Right lung (tissue), 5 donors: ENCODE results near the gene OR2V2. TPM values are rescaled to one million over a fixed set of nuclear protein-coding genes. Genes with fewer than 3 reads are reported as not detected.
"Not testable (repeated sequence)": the region's sequence is repeated elsewhere in the genome, so short reads cannot be mapped to it uniquely, and the experiment has no call there.

ENCODE experiments used
- DNase-seq, 2 donors: peaks; one replicate each; pipeline ENCODE4 v3.0.0-alpha.2; 2013
- polyA plus RNA-seq, 5 donors: library from polyadenylated mRNA; unstranded; fragments of 120-200 nt; gene quantifications; one replicate each; pipeline versions ENCODE4 v1.2.1 to v1.2.3, GENCODE V29; 2013; ENCODE audit warnings: inconsistent platforms in 1 of 5, low replicate concordance in 1 of 5; ENCODE audit not compliant: insufficient read length in 5 of 5, insufficient read depth in 1 of 5

Gene OR2V2
- polyA plus RNA-seq, 5 donors = 0.03 to 0.05 (median 0.04) TPM; not detected in 1

DNA sequence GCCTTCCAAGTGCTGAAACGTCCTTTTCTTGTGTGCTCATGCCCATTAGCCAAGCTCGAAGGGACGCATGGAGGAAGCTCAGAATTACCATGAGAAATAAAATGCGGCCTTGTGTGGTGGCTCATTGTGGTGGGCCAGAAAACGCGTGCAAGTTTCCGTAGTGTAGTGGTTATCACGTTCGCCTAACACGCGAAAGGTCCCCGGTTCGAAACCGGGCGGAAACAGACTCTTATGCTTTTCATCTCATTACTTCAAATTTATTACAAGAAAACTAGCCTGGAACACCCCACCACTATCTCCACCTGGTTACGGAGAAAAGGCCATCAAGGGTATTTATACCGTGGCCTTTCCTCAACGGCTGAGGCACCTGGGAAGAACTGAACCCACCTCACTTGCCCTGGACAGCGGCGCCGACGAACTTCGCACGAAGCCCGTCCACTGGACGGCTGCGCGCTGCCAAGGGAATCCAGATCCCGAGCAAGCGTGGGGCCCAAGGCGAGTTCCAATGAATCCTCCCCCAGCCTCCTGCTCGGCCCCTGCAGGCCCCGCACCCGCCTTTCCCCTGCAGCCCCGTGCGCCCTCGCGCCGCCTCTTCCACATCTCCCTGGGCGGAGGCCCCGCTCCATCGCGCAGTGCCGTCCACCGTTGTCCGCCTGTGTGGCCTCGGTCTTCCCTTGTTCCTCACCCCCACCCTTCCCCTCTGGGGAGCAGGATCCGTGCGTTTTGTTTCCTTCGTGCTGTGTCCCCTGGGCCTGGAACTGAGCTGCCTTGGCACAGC is 22.3 kb downstream of the OR2V2 start:
- not testable (repeated sequence) for DNase-seq

DNA sequence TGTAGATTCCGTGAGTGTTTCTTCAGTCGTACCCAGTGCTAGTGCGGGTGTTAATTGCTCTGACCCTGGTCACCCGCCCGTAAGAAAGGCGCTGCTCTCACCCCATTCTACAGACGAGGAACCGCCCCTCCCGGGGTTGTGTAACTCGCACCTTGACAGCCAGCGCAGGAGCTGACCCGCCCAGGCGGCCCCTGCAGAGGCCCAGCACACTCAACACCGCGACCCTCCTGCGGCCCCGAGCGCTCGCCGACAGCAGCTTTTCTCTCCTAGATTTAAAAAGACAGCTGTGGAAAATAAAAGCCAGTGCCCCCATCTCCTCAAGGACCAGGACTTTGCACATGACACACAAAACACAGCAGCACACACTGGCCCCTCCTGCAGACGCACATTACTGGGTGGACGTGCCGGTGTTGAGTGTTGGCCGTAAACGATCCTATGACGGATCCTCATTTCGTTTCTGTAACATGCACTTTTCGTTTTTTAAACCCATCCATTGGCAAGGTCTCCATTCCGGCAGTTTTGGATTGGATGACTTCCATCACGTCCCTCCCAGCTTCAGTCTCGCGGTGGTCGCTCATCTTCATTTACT is 22.9 kb downstream of the OR2V2 start:
- no peak for DNase-seq

DNA sequence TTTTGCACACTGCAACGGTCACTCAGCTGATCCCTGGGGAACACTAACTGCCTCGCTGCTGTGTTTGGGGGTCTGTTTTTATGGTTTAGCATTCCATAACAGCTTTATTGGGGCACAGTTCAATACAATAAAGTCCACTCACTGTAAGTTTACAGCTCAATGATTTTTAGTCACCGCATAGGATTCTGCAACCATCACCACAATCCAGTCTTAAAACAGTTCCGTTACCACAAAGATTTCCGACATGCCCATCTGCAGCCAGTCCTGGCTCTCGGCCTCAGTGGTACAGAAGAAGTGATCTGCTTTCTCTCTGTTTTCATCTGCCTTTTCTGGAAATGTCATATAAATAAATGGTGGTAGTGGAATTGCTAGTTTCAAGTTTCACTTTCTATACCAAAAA is 23.6 kb downstream of the OR2V2 start:
- no peak for DNase-seq

DNA sequence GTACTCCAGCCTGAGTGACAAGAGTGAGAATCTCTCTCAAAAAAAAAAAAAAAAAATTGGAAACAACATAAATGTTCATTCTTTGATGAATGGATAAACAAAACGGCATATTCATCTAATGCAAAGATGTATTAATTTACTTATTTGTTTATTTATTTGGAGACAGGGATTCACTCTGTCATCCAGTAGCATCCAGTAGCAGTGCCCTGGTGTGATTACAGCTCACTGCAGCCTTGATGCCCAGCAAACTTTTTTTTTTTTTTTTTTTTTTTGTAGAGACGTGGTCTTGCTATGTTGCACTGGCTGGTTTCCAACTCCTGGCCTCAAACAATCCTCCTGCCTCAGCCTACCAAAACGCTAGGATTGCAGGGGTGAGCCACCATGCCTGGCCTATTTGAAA is 24.4 kb downstream of the OR2V2 start:
- no peak for DNase-seq

DNA sequence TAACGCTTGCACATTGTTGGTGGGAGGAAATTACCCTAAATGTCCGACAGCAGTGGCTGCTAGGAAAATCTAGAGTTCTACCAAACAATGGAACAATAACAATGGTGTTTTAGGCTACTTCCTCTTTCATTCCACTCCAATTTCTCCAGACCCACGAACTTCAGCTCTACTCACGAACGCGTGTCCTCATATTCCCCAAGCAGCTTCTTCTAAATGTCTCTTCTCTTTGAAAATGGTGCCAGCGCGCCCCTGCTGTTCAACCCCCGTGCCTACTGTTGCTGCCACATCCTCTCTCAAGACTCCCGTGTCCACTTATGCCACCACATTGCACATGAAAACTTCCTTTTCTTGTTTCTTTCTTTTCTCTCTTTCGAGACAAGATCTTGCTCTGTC is 25.6 kb downstream of the OR2V2 start:
- DNase-seq = no peak

DNA sequence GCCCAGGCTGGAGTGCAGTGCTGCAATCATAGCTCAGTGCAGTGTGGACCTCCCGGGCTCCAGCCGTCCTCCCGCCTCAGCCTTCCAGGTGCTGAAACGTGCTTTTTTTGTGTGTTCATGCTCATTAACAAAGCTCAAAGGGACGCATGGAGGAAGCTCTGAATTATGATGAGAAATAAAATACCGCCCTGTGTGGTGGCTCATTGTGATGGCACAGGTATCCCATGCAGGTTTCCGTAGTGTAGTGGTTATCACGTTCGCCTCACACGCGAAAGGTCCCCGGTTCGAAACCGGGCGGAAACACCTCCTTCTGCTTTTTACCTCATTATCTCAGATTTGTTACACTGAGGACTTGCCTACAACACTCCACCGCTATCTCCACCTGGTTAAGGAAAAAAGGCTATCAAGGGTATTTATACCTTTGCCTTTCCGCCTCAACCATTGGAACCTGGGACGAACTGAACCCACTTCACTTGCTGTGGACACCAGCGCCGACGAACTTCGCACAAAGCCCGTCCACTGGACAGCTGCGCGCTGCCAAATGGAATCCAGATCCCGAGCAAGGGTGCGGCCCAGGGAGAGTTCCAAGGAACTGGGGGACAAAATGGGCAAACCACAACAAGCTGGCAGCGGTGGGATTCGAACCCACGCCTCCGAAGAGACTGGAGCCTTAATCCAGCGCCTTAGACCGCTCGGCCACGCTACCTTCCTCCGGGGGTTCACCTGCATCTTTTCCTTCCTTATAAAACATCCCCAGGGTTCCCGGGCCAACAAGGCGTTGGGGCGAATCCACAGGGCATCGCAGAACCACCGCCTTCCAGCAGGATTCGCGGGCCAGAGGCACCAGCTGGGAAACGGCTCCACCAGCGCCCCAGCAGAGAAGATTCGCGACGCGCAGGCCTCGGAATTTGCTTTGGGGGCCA is 26.3 kb downstream of the OR2V2 start:
- DNase-seq = no peak

DNA sequence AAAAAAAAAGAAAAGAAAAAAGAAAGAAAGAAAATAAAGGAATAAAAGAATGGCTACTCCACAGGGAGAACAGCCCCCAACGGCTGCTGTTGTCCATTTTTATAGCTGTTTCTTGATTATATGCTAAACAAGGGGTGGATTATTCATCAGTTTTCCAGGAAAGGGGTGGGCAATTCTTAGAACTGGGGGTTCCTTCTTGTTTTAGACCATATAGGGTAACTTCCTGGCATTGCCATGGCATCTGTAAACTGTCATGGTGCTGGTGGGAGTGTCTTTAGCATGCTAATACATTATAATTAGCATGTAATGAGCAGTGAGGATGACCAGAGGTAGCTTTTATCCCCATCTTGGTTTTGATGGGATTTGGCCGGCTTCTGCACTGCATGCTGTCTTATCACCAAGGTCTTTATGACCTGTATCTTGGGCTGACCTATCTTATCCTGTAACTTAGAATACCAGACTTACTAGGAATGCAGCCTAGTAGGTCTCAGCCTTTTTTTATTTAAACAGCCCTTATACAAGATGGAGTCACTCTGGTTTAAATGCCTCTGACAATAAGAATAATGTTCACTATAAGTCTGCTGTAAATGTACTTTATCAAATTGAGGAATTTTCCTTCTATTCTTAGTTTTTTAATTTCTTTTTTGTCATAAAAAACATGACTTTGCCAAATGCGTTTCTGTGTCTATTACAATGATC is 29.0 kb downstream of the OR2V2 start:
- no peak for DNase-seq

DNA sequence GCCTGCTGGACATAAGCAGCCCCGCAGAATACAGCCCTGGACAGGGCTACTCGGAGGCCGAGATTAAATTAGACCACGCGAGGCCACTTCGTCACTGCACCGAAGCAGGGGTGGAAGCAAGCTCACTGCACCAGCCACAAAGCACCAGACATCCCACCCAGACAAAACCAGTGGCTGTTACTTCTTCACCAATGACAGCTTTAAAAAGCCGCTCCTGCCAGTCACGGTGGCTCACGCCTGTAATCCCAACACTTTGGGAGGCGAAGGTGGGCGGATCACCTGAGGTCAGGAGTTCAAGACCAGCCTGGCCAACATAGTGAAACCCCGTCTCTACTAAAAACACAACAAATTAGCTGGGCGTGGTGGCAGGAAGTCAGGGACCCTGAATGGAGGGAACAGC is 30.2 kb downstream of the OR2V2 start:
- not testable (repeated sequence) for DNase-seq

DNA sequence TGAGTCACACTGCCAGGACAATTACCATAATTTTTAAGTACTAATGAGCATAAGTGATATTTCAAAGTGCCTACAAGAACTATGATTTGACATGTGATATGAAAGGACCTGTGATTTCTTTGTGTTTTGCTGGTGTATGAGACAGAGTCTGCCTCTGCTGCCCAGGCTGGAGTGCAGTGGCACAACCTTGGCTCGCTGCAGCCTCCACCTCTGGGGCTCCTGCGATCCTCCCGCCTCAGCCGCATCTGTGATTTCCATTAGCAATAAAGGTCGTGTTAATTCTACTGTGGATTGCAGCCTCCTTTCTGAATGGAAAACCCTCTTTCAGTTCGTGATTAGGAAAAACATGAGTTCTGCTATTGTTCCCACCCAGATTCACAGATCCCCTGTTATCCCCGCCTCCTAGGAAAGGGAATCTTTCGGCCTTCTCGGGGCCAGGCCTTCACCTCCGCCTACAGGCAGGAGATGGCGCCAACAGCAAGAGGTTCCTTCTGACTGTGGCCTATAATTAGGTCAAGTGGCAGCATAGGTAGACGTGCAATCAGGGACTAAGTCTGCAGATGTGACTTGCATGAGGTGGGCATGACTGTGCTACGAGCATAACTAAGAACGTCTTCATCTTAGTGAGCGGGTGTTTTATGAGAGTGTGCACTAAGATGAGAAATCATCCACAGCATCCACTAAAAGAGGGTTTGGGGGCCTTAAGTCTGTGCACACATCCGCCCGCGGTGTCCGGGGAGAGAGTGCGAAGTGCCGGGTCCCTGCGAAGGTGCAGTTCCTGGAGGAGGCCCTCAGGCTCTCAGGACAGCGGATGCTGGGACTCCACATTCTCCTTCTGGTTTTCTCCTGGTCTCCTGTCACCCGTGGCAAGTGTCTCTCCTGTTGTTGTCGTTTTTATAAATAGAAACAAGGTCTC is 34.5 kb downstream of the OR2V2 start:
- DNase-seq = no peak

DNA sequence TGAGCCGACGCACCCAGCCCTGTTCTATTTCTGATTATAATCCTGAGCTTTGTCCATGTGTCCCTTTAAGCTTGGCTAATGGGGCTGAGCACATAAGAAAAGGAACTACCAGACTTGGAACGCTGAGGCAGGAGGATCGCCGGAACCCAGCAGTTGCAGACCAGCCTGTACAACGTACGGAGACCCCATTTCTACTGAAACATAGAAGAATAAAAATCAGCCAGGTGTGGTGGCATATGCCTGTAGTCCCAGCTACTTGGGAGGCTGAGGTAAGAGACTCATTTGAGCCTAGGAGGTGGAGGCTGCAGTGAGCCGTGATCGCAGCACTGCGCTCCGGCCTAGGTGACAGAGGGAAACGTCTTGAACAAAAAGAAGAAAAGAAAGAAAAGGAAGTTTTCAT is 35.3 kb downstream of the OR2V2 start:
- DNase-seq = no peak

DNA sequence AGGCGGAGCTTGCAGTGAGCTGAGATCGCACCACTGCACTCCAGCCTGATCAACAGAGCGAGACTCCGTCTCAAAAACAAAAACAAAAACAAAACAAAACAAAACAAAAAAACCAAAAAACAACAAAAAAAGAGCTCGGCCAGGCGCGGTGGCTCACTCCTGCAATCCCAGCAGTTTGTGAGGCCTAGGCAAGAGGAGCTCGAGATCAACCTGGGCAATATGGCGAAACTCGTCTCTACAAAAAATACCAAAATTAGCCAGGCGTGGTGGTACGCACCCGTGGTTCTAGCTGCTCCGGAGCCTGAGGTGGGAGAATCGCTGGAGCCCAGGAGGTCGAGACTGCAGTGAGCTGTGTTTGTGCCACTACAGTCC is 37.4 kb downstream of the OR2V2 start:
- DNase-seq = no peak

DNA sequence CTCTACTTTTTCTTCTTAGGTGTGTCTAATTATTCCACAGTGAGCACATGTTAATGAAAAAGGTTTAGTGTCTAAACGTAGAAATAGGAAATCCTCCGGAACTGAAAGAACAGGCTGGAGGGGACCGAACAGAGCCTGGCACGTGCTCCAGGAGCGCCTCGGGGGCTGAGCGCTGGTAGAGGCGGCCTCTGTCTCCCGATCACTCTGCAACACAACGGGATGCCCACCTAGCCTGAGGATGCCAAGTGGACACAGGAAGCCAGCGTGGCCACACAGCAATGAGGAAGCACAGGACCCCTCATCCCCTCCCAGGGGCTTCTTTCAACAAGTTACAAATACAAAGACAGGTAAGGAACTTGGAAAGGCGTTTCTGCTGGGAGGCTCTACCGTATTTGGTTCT is 38.2 kb downstream of the OR2V2 start:
- no peak for DNase-seq

DNA sequence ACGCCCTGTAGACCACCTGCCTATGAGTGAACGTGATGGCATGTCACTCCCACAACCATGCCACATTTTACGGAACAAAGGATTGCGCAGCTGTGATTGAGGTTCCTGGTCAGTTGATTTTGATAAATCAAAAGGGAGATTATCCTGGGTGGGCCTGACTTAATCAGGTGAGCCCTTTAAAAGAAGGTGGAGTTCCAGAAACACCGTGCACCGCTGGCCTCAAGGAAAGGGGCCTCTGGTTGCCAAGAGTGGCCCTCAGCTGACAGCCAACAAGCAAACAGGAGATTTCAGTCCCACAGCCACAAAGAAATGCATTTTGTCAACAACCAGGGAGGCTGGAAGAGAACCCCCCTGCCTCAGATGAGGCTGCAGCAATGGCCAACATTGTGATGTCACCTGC is 38.6 kb downstream of the OR2V2 start:
- DNase-seq = no peak

DNA sequence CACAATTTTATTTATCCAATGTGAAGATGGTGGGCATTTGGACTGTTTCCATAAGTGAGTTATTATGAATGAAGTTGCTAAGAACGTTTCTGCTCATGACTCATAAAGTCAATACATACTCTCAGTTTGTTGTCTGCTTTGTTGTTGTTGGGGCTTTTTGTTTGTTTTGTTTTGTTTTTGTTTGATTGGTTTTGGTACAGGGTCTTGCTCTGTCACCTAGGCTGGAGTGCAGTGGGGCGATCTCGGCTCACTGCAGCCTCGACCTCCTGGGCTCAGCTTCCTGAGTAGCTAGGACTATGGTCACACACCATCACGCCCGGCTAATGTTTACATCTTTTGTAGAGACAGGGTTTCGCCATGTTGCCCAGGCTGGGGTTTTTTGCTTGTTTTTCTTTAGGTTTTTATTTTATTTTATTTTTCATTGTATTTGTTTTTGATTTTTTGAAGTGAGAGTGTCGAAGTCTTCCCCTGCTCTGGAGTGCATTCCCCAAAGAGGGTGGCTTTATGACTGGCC is 39.7 kb downstream of the OR2V2 start:
- no peak for DNase-seq

DNA sequence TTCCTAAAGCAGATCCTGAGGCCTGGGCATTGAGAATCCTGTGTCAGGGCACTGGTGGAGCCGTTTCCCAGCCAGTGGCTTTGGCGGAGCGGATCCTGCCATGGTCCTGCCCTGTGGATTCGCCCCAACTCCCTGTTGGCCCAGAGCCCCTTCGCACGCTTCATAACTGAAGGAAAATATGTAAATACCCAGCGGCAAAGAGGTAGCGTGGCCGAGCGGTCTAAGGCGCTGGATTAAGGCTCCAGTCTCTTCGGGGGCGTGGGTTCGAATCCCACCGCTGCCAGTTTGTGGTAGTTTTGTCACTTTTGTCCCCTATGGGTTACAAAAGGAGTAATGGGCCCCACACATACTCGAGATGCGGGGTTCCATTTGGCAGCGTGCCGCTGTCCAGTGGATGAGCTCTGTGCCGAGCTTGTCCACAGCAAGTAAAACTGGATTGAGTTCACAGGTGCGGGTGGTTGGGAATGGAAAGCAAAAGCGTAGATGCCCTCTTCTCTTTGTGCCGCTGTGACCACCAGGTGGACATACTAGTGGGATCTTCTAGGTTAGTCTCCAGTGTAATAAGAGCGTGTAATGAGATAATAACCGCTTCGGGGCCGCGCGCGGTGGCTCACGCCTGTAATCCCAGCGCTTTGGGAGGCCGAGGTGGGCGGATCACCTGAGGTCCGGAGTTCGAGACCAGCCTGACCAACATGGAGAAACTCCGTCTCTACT is 40.3 kb downstream of the OR2V2 start:
- peak in 1 of 2 donors; percentile 79 for DNase-seq

DNA sequence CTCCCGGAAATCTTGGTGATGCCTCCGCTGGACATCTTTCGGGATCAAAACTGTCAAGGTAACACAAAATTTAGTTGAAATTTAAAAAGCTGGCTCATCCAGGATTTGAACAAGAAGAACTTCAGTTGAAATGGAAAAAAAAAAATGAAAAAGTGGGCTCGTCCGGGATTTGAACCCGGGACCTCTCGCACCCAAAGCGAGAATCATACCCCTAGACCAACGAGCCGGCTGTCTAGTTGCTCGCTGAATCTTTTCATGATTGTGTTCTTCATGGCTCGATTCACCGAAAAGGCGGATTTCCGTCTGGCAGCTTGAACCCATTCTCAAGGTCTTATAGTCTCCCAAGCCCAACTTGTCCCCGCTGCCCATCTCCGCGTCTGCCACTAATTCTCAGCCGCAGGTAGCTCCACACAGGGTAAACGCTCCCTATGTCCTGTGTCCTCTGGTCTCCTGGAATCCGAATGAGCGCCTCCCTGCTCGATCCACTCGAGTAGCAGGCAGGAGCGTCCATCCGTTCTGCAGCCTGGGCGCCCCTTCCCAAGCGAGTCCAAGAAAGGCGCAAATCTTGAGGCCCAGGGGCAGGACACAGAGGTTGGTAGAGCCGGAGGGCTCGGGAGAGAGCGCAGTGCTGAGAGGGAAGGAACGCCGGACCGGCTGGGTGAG is 41.4 kb downstream of the OR2V2 start:
- DNase-seq = peak; percentile 75 to 87

DNA sequence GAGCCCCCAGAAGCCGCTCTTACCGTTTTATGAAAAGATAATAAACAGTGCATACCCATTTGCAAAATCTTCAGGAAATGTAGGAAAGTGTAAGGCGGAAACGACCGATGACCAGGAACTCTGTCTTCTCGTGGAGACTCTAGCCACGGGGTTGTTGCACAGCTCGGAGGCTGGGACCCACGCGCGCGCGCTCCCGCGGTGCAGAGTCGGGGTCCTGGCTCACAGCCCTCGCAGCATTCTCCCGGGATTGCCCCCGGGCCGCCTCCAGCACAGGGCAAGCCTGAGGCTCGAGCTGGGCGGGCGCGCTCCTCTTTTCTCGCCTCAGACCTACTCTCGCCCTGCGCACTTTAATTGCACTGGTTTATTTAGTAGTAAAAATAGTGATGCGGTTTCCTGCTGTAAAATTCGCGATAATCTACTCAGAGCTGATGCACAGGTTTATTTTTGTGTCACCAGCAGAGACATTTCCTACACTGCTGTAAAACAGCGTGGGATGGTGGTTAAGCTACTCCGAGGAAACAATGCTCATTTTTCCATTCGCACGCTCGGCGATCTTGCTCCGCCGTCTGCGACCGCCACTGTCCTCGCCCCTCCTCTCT is 42.1 kb downstream of the OR2V2 start:
- no peak for DNase-seq

DNA sequence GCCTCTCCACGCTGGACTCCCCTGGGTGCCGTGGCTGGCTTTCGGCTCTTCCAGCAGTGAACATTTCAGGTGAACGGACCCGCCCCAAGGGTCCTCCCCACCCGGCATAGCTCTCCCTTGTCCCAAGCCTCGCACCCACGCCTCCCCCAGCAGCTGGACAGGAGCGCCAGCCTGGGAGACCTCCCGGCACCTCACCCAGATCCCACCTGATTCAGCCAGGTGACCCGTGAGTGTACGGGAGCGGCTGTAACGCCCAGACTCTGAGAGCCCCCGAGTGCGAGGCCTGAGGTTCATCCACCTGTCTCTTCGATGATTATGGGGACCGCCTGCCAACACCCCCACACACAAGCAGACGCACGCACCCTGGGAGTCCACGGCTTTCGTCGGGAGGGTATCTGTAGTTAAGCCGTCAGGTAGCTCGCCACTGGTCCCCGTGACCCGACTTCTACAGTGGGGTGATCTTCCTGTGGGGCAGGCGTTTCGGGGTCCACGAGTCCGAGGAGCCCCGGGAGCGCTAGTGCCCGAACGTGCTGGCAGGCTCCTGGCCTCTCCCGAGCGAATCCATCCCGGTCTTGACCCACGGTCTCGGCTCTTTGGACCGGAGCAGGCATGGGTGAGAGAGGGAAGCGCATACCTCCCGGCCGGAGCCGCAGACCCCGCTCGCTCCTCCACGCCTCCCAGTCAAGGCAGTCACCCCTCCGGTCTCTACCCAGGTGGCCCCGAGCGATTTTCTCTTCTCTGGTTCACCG is 42.8 kb downstream of the OR2V2 start:
- no peak for DNase-seq
